ENCODE data around the gene LPAR1.

DNA sequence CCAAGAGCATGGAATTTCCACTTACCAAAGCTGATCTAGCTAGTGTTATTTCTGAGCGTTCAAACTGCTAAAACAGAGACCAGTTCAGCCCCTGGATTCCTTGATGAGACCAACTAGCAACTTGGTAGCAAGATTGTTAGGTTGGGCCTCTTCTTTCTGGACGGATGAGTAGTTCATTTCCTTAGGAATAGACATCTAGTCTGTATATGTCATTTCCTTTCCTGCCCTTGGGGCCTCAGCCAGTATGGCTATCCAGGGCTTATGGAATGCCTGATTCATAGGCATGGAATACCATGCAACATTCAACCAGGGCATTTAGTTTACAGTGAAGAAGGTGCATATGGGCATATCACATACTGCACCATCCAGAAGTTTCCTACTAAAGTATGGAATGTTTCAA lies 14.5 kb upstream of the LPAR1 start:
- no peak for TF ChIP-seq CTCF (IDR thresholded peaks at IDR 0.05; ENCODE audit: control extremely low read depth in 1 of 3, insufficient read depth in 1 of 3, low read depth in 1 of 3, low read length in 3 of 3)
- no peak for TF ChIP-seq POLR2A (IDR thresholded peaks at IDR 0.05; ENCODE audit: control extremely low read depth in 1 of 2, low read depth in 2 of 2, low read length in 2 of 2)
- no peak for TF ChIP-seq RFX5 (IDR thresholded peaks at IDR 0.05; ENCODE audit: borderline replicate concordance, low read depth, low read length)
- no peak for TF ChIP-seq NANOG (IDR thresholded peaks at IDR 0.05; ENCODE audit: insufficient read depth, low read depth, low read length, poor library complexity, severe bottlenecking)
- no peak for TF ChIP-seq EZH2 (IDR thresholded peaks at IDR 0.05; ENCODE audit: low read depth, low read length, severe bottlenecking)
- TF ChIP-seq, protein P1, sequence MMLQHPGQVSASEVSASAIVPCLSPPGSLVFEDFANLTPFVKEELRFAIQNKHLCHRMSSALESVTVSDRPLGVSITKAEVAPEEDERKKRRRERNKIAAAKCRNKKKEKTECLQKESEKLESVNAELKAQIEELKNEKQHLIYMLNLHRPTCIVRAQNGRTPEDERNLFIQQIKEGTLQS (IDR thresholded peaks at IDR 0.05; ENCODE audit: insufficient read depth, low read depth, low read length): no peak
- no peak for TF ChIP-seq ATF2 (IDR thresholded peaks at IDR 0.05; ENCODE audit: low read length)
- TF ChIP-seq CHD1 (IDR thresholded peaks at IDR 0.05; ENCODE audit: low read depth, low read length): no peak
- TF ChIP-seq SP2 (IDR thresholded peaks at IDR 0.05; ENCODE audit: low read length): no peak
- no peak for TF ChIP-seq MAFK (IDR thresholded peaks at IDR 0.05; ENCODE audit: low read depth, low read length)
